Left ventricle myocardium inferior (tissue), 1 donor: ENCODE measurements around the gene TEX53. TPM values are rescaled to one million over a fixed set of nuclear protein-coding genes. Genes with fewer than 3 reads are reported as not detected.

Source experiments
- DNase-seq: peaks from one replicate; pipeline ENCODE4 v3.0.0-alpha.2; 2020
- H3K27ac ChIP-seq: fragments of 200-600 bp; replicated peaks from 2 replicates; pipeline ENCODE4 v1.8.0; 2021
- H3K27me3 ChIP-seq: fragments of 200-600 bp; 2 replicates; pipeline ENCODE4 v1.8.0; 2021; ENCODE audit warnings: low read depth
- H3K36me3 ChIP-seq: fragments of 200-600 bp; 2 replicates; pipeline ENCODE4 v1.8.0; 2021
- H3K4me1 ChIP-seq: fragments of 200-600 bp; 2 replicates; pipeline ENCODE4 v1.8.0; 2021
- H3K4me3 ChIP-seq: fragments of 200-600 bp; 2 replicates; pipeline ENCODE4 v1.8.0; 2021; ENCODE audit warnings: mild to moderate bottlenecking, moderate library complexity
- H3K9me3 ChIP-seq: fragments of 200-600 bp; replicated peaks from 2 replicates; pipeline ENCODE4 v1.8.0; 2021
- CTCF ChIP-seq: fragments of 200-600 bp; IDR thresholded peaks from 2 replicates; pipeline ENCODE4 v1.8.0; 2021; ENCODE audit warnings: antibody characterized with exemption, mild to moderate bottlenecking, borderline replicate concordance
- intact Hi-C: fragments of 100-400 bp; cut with micrococcal nuclease; formaldehyde crosslinking; loops from one replicate; pipeline ENCODE4 v1.11.0; 2022
- total RNA-seq: library from RNA; stranded (reverse); fragmentation: NEBNext Ultra II Directional; extraction: Animal tissue kit (Norgen Biotek cat#: 25700); gene quantifications from one replicate; pipeline ENCODE4 v1.2.1, GENCODE V29; 2021
- donor health status: DM: no; HTN: yes; CAD: no; lungs with severe emphysema.

Gene TEX53
- total RNA-seq, 1 donor from 2014 or later = not detected

DNA sequence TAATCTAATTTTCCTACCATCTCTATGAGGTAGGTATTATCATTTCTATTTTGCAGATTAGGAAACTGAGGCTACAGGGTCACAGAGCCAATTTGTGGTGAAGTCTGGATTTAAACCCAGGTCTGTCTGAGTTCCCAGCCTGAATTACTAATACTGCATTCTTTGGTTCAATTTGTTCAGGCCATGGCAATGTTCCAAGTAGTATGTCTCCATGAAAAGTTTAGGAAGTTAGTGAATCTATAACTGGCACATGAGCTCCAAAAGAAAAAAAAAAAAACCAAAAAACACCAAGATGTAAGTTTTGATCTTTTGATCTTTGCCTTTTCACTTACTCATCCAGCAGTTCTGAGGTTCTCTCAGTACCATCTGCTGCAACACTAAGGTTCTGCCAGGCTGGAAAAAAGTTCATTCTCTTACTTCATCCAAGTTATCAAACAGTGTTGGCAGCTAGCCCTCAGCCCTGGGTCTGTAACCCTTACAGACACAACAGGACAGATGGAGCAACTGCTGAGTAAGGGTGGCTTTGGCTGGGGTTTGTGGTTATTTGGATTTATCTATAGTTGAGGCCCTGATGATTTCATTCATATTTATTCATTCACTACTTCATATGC, 50.9 kb downstream of the TEX53 start:
- no peaks in the 10 kb centered on the region for H3K36me3 ChIP-seq
- DNase-seq = no peak
- intact Hi-C loops = no loop called here
- peaks cover 7% of the 10 kb centered on the region for H3K9me3 ChIP-seq
- peaks cover 19% of the 10 kb centered on the region for H3K4me1 ChIP-seq
- H3K4me3 ChIP-seq = no peak overlapping the region
- H3K27me3 ChIP-seq = no peaks in the 10 kb centered on the region
- no peak for TF ChIP-seq CTCF
- no peak overlapping the region for H3K27ac ChIP-seq

Other genes with a start within 250 kb of the TEX53 start
- 0.80 TPM for gene WHRN, start 152.3 kb downstream of the TEX53 start, total RNA-seq
- 81.1 TPM for gene ATP6V1G1, start 70.0 kb downstream of the TEX53 start, total RNA-seq
- gene TMEM268, start 46.5 kb downstream of the TEX53 start, total RNA-seq = 3.5 TPM
- not detected for gene TEX48, start 24.4 kb upstream of the TEX53 start, total RNA-seq
- 0.11 TPM for gene TNFSF15, start 148.2 kb upstream of the TEX53 start, total RNA-seq